WTC11 (cell line): ENCODE results near the gene ACP1. TPM values are rescaled to one million over a fixed set of nuclear protein-coding genes. Genes with fewer than 3 reads are reported as not detected.

Experiments used
- ATAC-seq: fragments of 200-7000 bp; cut with Tn5 transposase; 2 replicates; pipeline ENCODE4 v1.10.0; 2021; ENCODE audit warnings: mild to moderate bottlenecking, moderate library complexity
- CTCF ChIA-PET: fragments of 300-600 bp; sonication (Branson Sonifier 250); formaldehyde crosslinking; loops from one replicate; lab custom pipeline; 2021; ENCODE audit warnings: antibody characterized with exemption; lab: Charles Lee
- POLR2A ChIA-PET: fragments of 350-600 bp; sonication (Branson Sonifier 250); formaldehyde crosslinking; loops from one replicate; lab custom pipeline; 2021; ENCODE audit warnings: antibody characterized with exemption; lab: Charles Lee
- DNase-seq: peaks from one replicate; pipeline ENCODE4 v3.0.0; 2021; ENCODE audit warnings: low spot score
- H3K27ac Mint-ChIP-seq: 2 replicates; pipeline ENCODE4 v1.8.0; 2021; ENCODE audit warnings: mixed read lengths
- H3K27me3 Mint-ChIP-seq: 2 replicates; pipeline ENCODE4 v1.8.0; 2021; ENCODE audit warnings: low read depth, mild to moderate bottlenecking, moderate library complexity, mixed read lengths
- H3K36me3 Mint-ChIP-seq: 2 replicates; pipeline ENCODE4 v1.8.0; 2021; ENCODE audit warnings: mixed read lengths
- H3K4me1 Mint-ChIP-seq: 2 replicates; pipeline ENCODE4 v1.8.0; 2022; ENCODE audit warnings: mixed read lengths
- H3K4me3 Mint-ChIP-seq: 2 replicates; pipeline ENCODE4 v1.8.0; 2021; ENCODE audit warnings: mild to moderate bottlenecking, moderate library complexity, mixed read lengths
- H3K9me3 Mint-ChIP-seq: 2 replicates; pipeline ENCODE4 v1.8.0; 2021; ENCODE audit warnings: mixed read lengths
- CBFB ChIP-seq: sonication (generic); formaldehyde crosslinking; IDR thresholded peaks from 2 replicates; pipeline ENCODE4 v1.8.1; 2022; ENCODE audit warnings: mild to moderate bottlenecking, low read depth, missing genetic modification reagents
- CDX4 ChIP-seq: fragments of 250-450 bp; sonication (Bioruptor Pico); IDR thresholded peaks from 2 replicates; pipeline ENCODE4 v1.9.0; 2021; ENCODE audit warnings: moderate library complexity, mild to moderate bottlenecking, inconsistent platforms, borderline replicate concordance
- E2F4 ChIP-seq: sonication (generic); formaldehyde crosslinking; IDR thresholded peaks from 2 replicates; pipeline ENCODE4 v1.8.1; 2022; ENCODE audit warnings: low read depth, mild to moderate bottlenecking, moderate library complexity, missing genetic modification reagents, borderline replicate concordance
- ELF4 ChIP-seq: sonication (generic); formaldehyde crosslinking; IDR thresholded peaks from 2 replicates; pipeline ENCODE4 v1.8.1; 2022; ENCODE audit warnings: low read depth, mild to moderate bottlenecking, moderate library complexity, missing genetic modification reagents
- EMX1 ChIP-seq: fragments of 250-450 bp; sonication (Bioruptor Pico); IDR thresholded peaks from 2 replicates; pipeline ENCODE4 v1.8.0; 2021; ENCODE audit warnings: mild to moderate bottlenecking
- ETV6 ChIP-seq: sonication (generic); formaldehyde crosslinking; IDR thresholded peaks from 2 replicates; pipeline ENCODE4 v1.8.1; 2022; ENCODE audit warnings: mild to moderate bottlenecking, missing genetic modification reagents
- FOXK1 ChIP-seq: sonication (generic); formaldehyde crosslinking; IDR thresholded peaks from 2 replicates; pipeline ENCODE4 v1.8.0; 2022; ENCODE audit warnings: mild to moderate bottlenecking, moderate library complexity, missing genetic modification reagents
- FOXP1 ChIP-seq: sonication (generic); formaldehyde crosslinking; IDR thresholded peaks from 2 replicates; pipeline ENCODE4 v1.8.0; 2022; ENCODE audit warnings: missing genetic modification reagents, mild to moderate bottlenecking, moderate library complexity, borderline replicate concordance
- FOXP4 ChIP-seq: sonication (generic); formaldehyde crosslinking; IDR thresholded peaks from 2 replicates; pipeline ENCODE4 v1.8.0; 2022; ENCODE audit warnings: mild to moderate bottlenecking, missing genetic modification reagents
- HMGXB4 ChIP-seq: sonication (generic); formaldehyde crosslinking; IDR thresholded peaks from 2 replicates; pipeline ENCODE4 v1.8.1; 2023; ENCODE audit warnings: mild to moderate bottlenecking, moderate library complexity, missing genetic modification reagents
- IRF2 ChIP-seq: sonication (generic); formaldehyde crosslinking; IDR thresholded peaks from 2 replicates; pipeline ENCODE4 v1.8.0; 2022; ENCODE audit warnings: low read depth, missing genetic modification reagents, borderline replicate concordance
- MAX ChIP-seq: sonication (generic); formaldehyde crosslinking; IDR thresholded peaks from 2 replicates; pipeline ENCODE4 v1.8.0; 2022; ENCODE audit warnings: mild to moderate bottlenecking, missing genetic modification reagents
- MXD4 ChIP-seq: fragments of 250-450 bp; sonication (Bioruptor Pico); IDR thresholded peaks from 2 replicates; pipeline ENCODE4 v1.8.0; 2021; ENCODE audit warnings: mild to moderate bottlenecking, moderate library complexity, borderline replicate concordance
- MYBL2 ChIP-seq: sonication (generic); formaldehyde crosslinking; IDR thresholded peaks from 2 replicates; pipeline ENCODE4 v1.8.1; 2023; ENCODE audit warnings: mild to moderate bottlenecking, moderate library complexity, missing genetic modification reagents
- NFATC4 ChIP-seq: fragments of 250-450 bp; sonication (Bioruptor Pico); IDR thresholded peaks from 2 replicates; pipeline ENCODE4 v1.9.0; 2021; ENCODE audit warnings: mild to moderate bottlenecking
- NFYB ChIP-seq: sonication (generic); formaldehyde crosslinking; conservative IDR thresholded peaks from 2 replicates; pipeline ENCODE4 v1.8.0; 2022; ENCODE audit warnings: low read depth, missing genetic modification reagents
- TEAD1 ChIP-seq: sonication (generic); formaldehyde crosslinking; IDR thresholded peaks from 2 replicates; pipeline ENCODE4 v1.8.0; 2022; ENCODE audit warnings: mild to moderate bottlenecking, missing genetic modification reagents
- TP53 ChIP-seq: sonication (generic); formaldehyde crosslinking; IDR thresholded peaks from 2 replicates; pipeline ENCODE4 v1.8.1; 2023; ENCODE audit warnings: mild to moderate bottlenecking, missing genetic modification reagents
- ZNF317 ChIP-seq: sonication (generic); formaldehyde crosslinking; IDR thresholded peaks from 2 replicates; pipeline ENCODE4 v1.8.1; 2023; ENCODE audit warnings: low read depth, mild to moderate bottlenecking, moderate library complexity, missing genetic modification reagents, borderline replicate concordance
- ZNF416 ChIP-seq: fragments of 250-450 bp; sonication (Bioruptor Pico); IDR thresholded peaks from 2 replicates; pipeline ENCODE4 v1.9.0; 2021; ENCODE audit warnings: mild to moderate bottlenecking, inconsistent platforms
- total RNA-seq: library from RNA; stranded (reverse); gene quantifications from 3 replicates; pipeline ENCODE4 v1.2.3, GENCODE V29; 2021

Gene ACP1
- total RNA-seq, 1 experiment from 2014 or later: 150 TPM

GRCh38 chr2:287471-287885 is 22.7 kb downstream of the ACP1 start:
- TF ChIP-seq FOXP4 (0 out of 2 replicates have a peak, but pooled peaks have one; percentile 13), EMX1 (CRISPR knock-in tag) (no peak), NFYB (CRISPR knock-in tag) (no peak), CBFB (CRISPR knock-in tag) (no peak), E2F4 (CRISPR knock-in tag) (no peak), IRF2 (no peak), CDX4 (CRISPR knock-in tag) (no peak)
- DNase-seq: peak; percentile 39
- Mint-ChIP-seq H3K4me3 (peak overlapping the region; percentile 71), H3K4me1 (peaks cover 46% of the 10 kb centered on the region), H3K27me3 (peaks cover 52% of the 10 kb centered on the region), H3K36me3 (peaks cover 1% of the 10 kb centered on the region; the same call in 1 of the 2 replicates), H3K27ac (no peak overlapping the region), H3K9me3 (no peaks in the 10 kb centered on the region)
- ChIA-PET CTCF (interaction anchor here (0.5 to 2.7 kb wide), 13 partner anchors 13 to 276 kb away, joined by 3 to 14 read pairs (median 4); no protein-coding TSS in a partner anchor), POLR2A (interaction anchor here (0.6 to 0.7 kb wide), 3 partner anchors 29 to 1703 kb away, joined by 4 to 6 read pairs (median 4); no protein-coding TSS in a partner anchor)
- peak; percentile 50 for ATAC-seq

- H3K27ac Mint-ChIP-seq: no peak within 1 kb of the TSS
- ATAC-seq: peak; percentile 7
- TF ChIP-seq ZNF416 (no peak), TP53 (CRISPR knock-in tag) (peak; percentile 74), NFATC4 (CRISPR knock-in tag) (no peak), FOXP1 (CRISPR knock-in tag) (peak; percentile 78; the same call in 1 of the 2 replicates), ZNF317 (CRISPR knock-in tag) (0 out of 2 replicates have a peak, but pooled peaks have one; percentile 32), TEAD1 (CRISPR knock-in tag) (0 out of 2 replicates have a peak, but pooled peaks have one; percentile 19), FOXK1 (peak; percentile 42; the same call in 1 of the 2 replicates), MXD4 (CRISPR knock-in tag) (no peak), ETV6 (CRISPR knock-in tag) (no peak), ELF4 (CRISPR knock-in tag) (peak; percentile 19; the same call in 1 of the 2 replicates), MAX (no peak; the same call in 1 of the 2 replicates), MYBL2 (CRISPR knock-in tag) (0 out of 2 replicates have a peak, but pooled peaks have one; percentile 46), HMGXB4 (CRISPR knock-in tag) (0 out of 2 replicates have a peak, but pooled peaks have one; percentile 27), FOXP4 (0 out of 2 replicates have a peak, but pooled peaks have one; percentile 70)
Observed at GRCh38 chr2:287911-288757, 23.4 kb downstream of the ACP1 start, which contains the start of gene ALKAL2. TSS of gene ALKAL2 (minus strand) at chr2:288091. CDS start at chr2:287835, 256 bp downstream.

More at GRCh38 chr2:287911-288757, 23.4 kb downstream of the ACP1 start, which contains the start of gene ALKAL2:
- POLR2A ChIA-PET: interaction anchor here (0.7 kb wide), 1 partner anchor 1702 kb away, joined by 4 read pairs; no protein-coding TSS in a partner anchor
- peak within 1 kb of the TSS; percentile 80 for H3K4me3 Mint-ChIP-seq
- H3K9me3 Mint-ChIP-seq: no peaks in the 10 kb centered on the region
- DNase-seq: peak; percentile 44
- peaks cover 43% of the 10 kb centered on the region for H3K4me1 Mint-ChIP-seq
- CTCF ChIA-PET: interaction anchor here (0.5 to 1.7 kb wide), 9 partner anchors 14 to 276 kb away, joined by 3 to 8 read pairs (median 4); no protein-coding TSS in a partner anchor
- no peaks in the 10 kb centered on the region; the same call in 1 of the 2 replicates for H3K36me3 Mint-ChIP-seq
- peaks cover 57% of the 10 kb centered on the region for H3K27me3 Mint-ChIP-seq
